Motor neuron (in vitro differentiated cells): ENCODE results near the gene NPIPA1. TPM values are rescaled to one million over a fixed set of nuclear protein-coding genes. Genes with fewer than 3 reads are reported as not detected.
A peak's percentile ranks its signal among the peaks of the same experiment; 100 is the strongest.
"Not testable (repeated sequence)": the region's sequence is repeated elsewhere in the genome, so short reads cannot be mapped to it uniquely, and the experiment has no call there.

Experiments used
- ATAC-seq, 8 experiments: fragments of 200-7000 bp; cut with Tn5 transposase; replicated peaks in 6 of 8; 2 replicates each; pipeline ENCODE4 v1.8.0; 2021; ENCODE audit warnings: mild to moderate bottlenecking in 8 of 8, moderate library complexity in 8 of 8
- H3K27ac ChIP-seq, 2 donors: fragments of 250-450 bp; sonication (Bioruptor Pico); 2 replicates each; pipeline ENCODE4 v1.9.0; 2021; ENCODE audit warnings: antibody characterized with exemption in 2 of 2, mild to moderate bottlenecking in 2 of 2, moderate library complexity in 1 of 2
- H3K4me1 ChIP-seq, 2 donors: fragments of 250-450 bp; sonication (Bioruptor Pico); replicated peaks in 1 of 2; 2 replicates each; pipeline ENCODE4 v1.6.1; 2021; ENCODE audit warnings: antibody characterized with exemption in 2 of 2, mild to moderate bottlenecking in 2 of 2, moderate library complexity in 1 of 2
- H3K4me3 ChIP-seq, 5 donors: fragments of 250-450 bp; sonication (Bioruptor Pico); 2 replicates each; pipeline ENCODE4 v1.9.0; 2021; ENCODE audit warnings: antibody characterized with exemption in 5 of 5, mild to moderate bottlenecking in 5 of 5, moderate library complexity in 4 of 5
- WGBS, 10 experiments: fragments of 450-650 bp; shearing (Covaris generic); methylation state at CpG; one replicate each; pipeline ENCODE4 v1.0.0; 2022; 5-methylcytosine and 5-hydroxymethylcytosine counted together
- in situ Hi-C, 9 experiments: fragments of 400-800 bp; cut with MboI; loops; one replicate each; pipeline ENCODE4 v1.15.0; 2021; ENCODE audit warnings: low sequenced_read_pairs in 9 of 9, low pct_unique_long_range_greater_than_20kb in 2 of 9; ENCODE audit not compliant: unreplicated experiment in 9 of 9
- total RNA-seq, 8 experiments: library from RNA; unstranded; fragments of 300-600 nt; gene quantifications; 2 replicates each; pipeline versions ENCODE4 v1.2.3 to v1.2.4, GENCODE V29; 2022

NPIPA1 gene
- total RNA-seq, 8 experiments from 2014 or later: 31.3 to 116 (median 53.3) TPM

GRCh38 chr16:14974656-14975417 is 37.6 kb downstream of the NPIPA1 start, which contains the start of gene PDXDC1:
TSS of gene PDXDC1 (plus strand) at chr16:14975026. CDS start at chr16:14975200, 174 bp downstream.
- ATAC-seq: peak; percentile 75 to 96 (median 93)
- in situ Hi-C loops: not testable (repeated sequence)
- 0 to 14% (median 0%) methylated on average over 2 to 18 of the region's 74 CpGs; no CpG with 5 or more reads in 6 of the 10 experiments for WGBS, 10 experiments

GRCh38 chr16:14975418-14976194 is 38.4 kb downstream of the NPIPA1 start:
- in situ Hi-C loops, H3K4me1 ChIP-seq: not testable (repeated sequence)
- Histone ChIP-seq H3K4me3 (peak overlapping the region; percentile 54 to 97 (median 90)), H3K27ac (peak overlapping the region; percentile 80 to 98)
- WGBS, 10 experiments: 2 to 18% (median 8%) methylated on average over 2 to 10 of the region's 47 CpGs; no CpG with 5 or more reads in 4 of the 10 experiments
- peak in 7 of 8 experiments; percentile 0 to 29 (median 12) for ATAC-seq

More at GRCh38 chr16:14974656-14975417, 37.6 kb downstream of the NPIPA1 start, which contains the start of gene PDXDC1:
- Histone ChIP-seq H3K4me3 (peak within 1 kb of the TSS; percentile 54 to 97 (median 90)), H3K27ac (peak within 1 kb of the TSS; percentile 80 to 98)
- not testable (repeated sequence) for H3K4me1 ChIP-seq

- H3K27ac ChIP-seq, in situ Hi-C loops, H3K4me3 ChIP-seq, ATAC-seq, H3K4me1 ChIP-seq: not testable (repeated sequence)
- WGBS, 10 experiments: 10 to 100% (median 67%) methylated on average over 1 to 7 of the region's 16 CpGs; no CpG with 5 or more reads in 2 of the 10 experiments
Observed at GRCh38 chr16:14976971-14977736, 39.9 kb downstream of the NPIPA1 start.

- in situ Hi-C loops, H3K4me3 ChIP-seq, H3K27ac ChIP-seq, H3K4me1 ChIP-seq, ATAC-seq: not testable (repeated sequence)
- 86 to 100% (median 93%) methylated on average over 1 to 4 of the region's 8 CpGs; no CpG with 5 or more reads in 4 of the 10 experiments for WGBS, 10 experiments
Observed at GRCh38 chr16:14978281-14978680, 41.0 kb downstream of the NPIPA1 start.

- WGBS, 10 experiments: 25 to 100% (median 92%) methylated on average over 1 to 3 of the region's 4 CpGs; no CpG with 5 or more reads in 4 of the 10 experiments
- in situ Hi-C loops, H3K27ac ChIP-seq, H3K4me1 ChIP-seq, H3K4me3 ChIP-seq: not testable (repeated sequence)
- ATAC-seq: peak in 2 of 8 experiments; percentile 0 to 1
Observed at GRCh38 chr16:14978908-14979307, 41.7 kb downstream of the NPIPA1 start.

- ATAC-seq, H3K27ac ChIP-seq, in situ Hi-C loops, H3K4me1 ChIP-seq, H3K4me3 ChIP-seq: not testable (repeated sequence)
- 65 to 91% (median 75%) methylated on average over 2 to 3 of the region's 3 CpGs for WGBS, 10 experiments
Observed at GRCh38 chr16:14981234-14981633, 44.0 kb downstream of the NPIPA1 start.

GRCh38 chr16:14982521-14982920 is 45.3 kb downstream of the NPIPA1 start:
- ATAC-seq: peak in 1 of 8 experiments; percentile 66
- no CpG with 5 or more reads among the region's 2 CpGs for WGBS, 10 experiments
- in situ Hi-C loops: not testable (repeated sequence)

GRCh38 chr16:14988092-14988491 is 50.8 kb downstream of the NPIPA1 start:
- WGBS, 10 experiments: 50 to 100% (median 82%) methylated on average over 1 to 4 of the region's 8 CpGs
- H3K4me1 ChIP-seq, in situ Hi-C loops, H3K27ac ChIP-seq, H3K4me3 ChIP-seq, ATAC-seq: not testable (repeated sequence)

More at GRCh38 chr16:14982521-14982920, 45.3 kb downstream of the NPIPA1 start:
- not testable (repeated sequence) for H3K4me3 ChIP-seq, H3K4me1 ChIP-seq, H3K27ac ChIP-seq

- H3K27ac ChIP-seq, in situ Hi-C loops, H3K4me3 ChIP-seq, H3K4me1 ChIP-seq: not testable (repeated sequence)
- 70 to 97% (median 91%) methylated on average over 2 to 16 of the region's 25 CpGs; no CpG with 5 or more reads in 4 of the 10 experiments for WGBS, 10 experiments
- ATAC-seq: peak in 4 of 8 experiments; percentile 24 to 41 (median 34)
Observed at GRCh38 chr16:14988661-14989191, 51.5 kb downstream of the NPIPA1 start.

- H3K4me3 ChIP-seq, H3K27ac ChIP-seq, in situ Hi-C loops, H3K4me1 ChIP-seq: not testable (repeated sequence)
- WGBS, 10 experiments: 82 to 100% (median 87%) methylated on average over 3 to 19 of the region's 98 CpGs; no CpG with 5 or more reads in 7 of the 10 experiments
- peak in 6 of 8 experiments; percentile 24 to 66 (median 48) for ATAC-seq
Observed at GRCh38 chr16:14989291-14990281, 52.3 kb downstream of the NPIPA1 start.
